Measurements from ENCODE around the gene C11orf42.

C11orf42 gene

GRCh38 chr11:6205366-6205765 lies at the start of gene C11orf42:
TSS of gene C11orf42 (plus strand) at chr11:6205557. CDS start at chr11:6205616, 59 bp downstream.
- DNase-seq (ENCODE audit: low read depth in 2 of 2), result no peak

GRCh38 chr11:6156628-6157359 lies 48.6 kb upstream of the C11orf42 start:
- DNase-seq (ENCODE audit: low read depth in 2 of 2), result no peak

- no peak for DNase-seq (ENCODE audit: low read depth in 2 of 2)
Measured at GRCh38 chr11:6170226-6170625, 35.1 kb upstream of the C11orf42 start, which contains the start of gene OR52B2. TSS of gene OR52B2 (minus strand) at chr11:6170326. CDS start at chr11:6170326, 0 bp downstream.

- DNase-seq (ENCODE audit: low read depth in 2 of 2), result no peak
Measured at GRCh38 chr11:6175440-6175839, 29.9 kb upstream of the C11orf42 start.

GRCh38 chr11:6191742-6192141 lies 13.6 kb upstream of the C11orf42 start:
- DNase-seq (ENCODE audit: low read depth in 2 of 2), result no peak

GRCh38 chr11:6194065-6194581 lies 11.2 kb upstream of the C11orf42 start:
- no peak for DNase-seq (ENCODE audit: low read depth in 2 of 2)

GRCh38 chr11:6196396-6196795 lies 9.0 kb upstream of the C11orf42 start:
- DNase-seq (ENCODE audit: low read depth in 2 of 2), result no peak

- no peak for DNase-seq (ENCODE audit: low read depth in 2 of 2)
Measured at GRCh38 chr11:6197466-6198200, 7.7 kb upstream of the C11orf42 start.

- DNase-seq (ENCODE audit: low read depth in 2 of 2), result no peak
Measured at GRCh38 chr11:6199174-6199810, 6.1 kb upstream of the C11orf42 start, which contains the start of gene OR52W1. TSS of gene OR52W1 (plus strand) at chr11:6199224. CDS start at chr11:6199224, 0 bp downstream.

- DNase-seq (ENCODE audit: low read depth in 2 of 2), result no peak
Measured at GRCh38 chr11:6200975-6201374, 4.4 kb upstream of the C11orf42 start.

GRCh38 chr11:6201481-6201880 lies 3.9 kb upstream of the C11orf42 start:
- DNase-seq (ENCODE audit: low read depth in 2 of 2), result no peak

- no peak for DNase-seq (ENCODE audit: low read depth in 2 of 2)
Measured at GRCh38 chr11:6202041-6202440, 3.3 kb upstream of the C11orf42 start.

GRCh38 chr11:6203327-6203726 lies 2.0 kb upstream of the C11orf42 start:
- DNase-seq (ENCODE audit: low read depth in 2 of 2), result no peak

- no peak for DNase-seq (ENCODE audit: low read depth in 2 of 2)
Measured at GRCh38 chr11:6204706-6205105, 651 bp upstream of the C11orf42 start.

- DNase-seq (ENCODE audit: low read depth in 2 of 2), result no peak
Measured at GRCh38 chr11:6206456-6207180, 1.3 kb downstream of the C11orf42 start.

- DNase-seq (ENCODE audit: low read depth in 2 of 2), result no peak
Measured at GRCh38 chr11:6209801-6210200, 4.4 kb downstream of the C11orf42 start.

- peak in 1 of 2 experiments; percentile 22 for DNase-seq (ENCODE audit: low read depth in 2 of 2)
Measured at GRCh38 chr11:6210274-6210955, 5.1 kb downstream of the C11orf42 start.

GRCh38 chr11:6214530-6214929 lies 9.2 kb downstream of the C11orf42 start:
- DNase-seq (ENCODE audit: low read depth in 2 of 2), result no peak

GRCh38 chr11:6216501-6216900 lies 11.1 kb downstream of the C11orf42 start:
- no peak for DNase-seq (ENCODE audit: low read depth in 2 of 2)

GRCh38 chr11:6217722-6218121 lies 12.4 kb downstream of the C11orf42 start:
- no peak for DNase-seq (ENCODE audit: low read depth in 2 of 2)

GRCh38 chr11:6219359-6219758 lies 14.0 kb downstream of the C11orf42 start:
- DNase-seq (ENCODE audit: low read depth in 2 of 2), result peak; percentile 58 to 59

Data from fibroblast of skin of left quadriceps (primary cell).